ENCODE measurements around the gene CTNNA2. TPM values are rescaled to one million over a fixed set of nuclear protein-coding genes. Genes with fewer than 3 reads are reported as not detected.
A peak's percentile ranks its signal among the peaks of the same experiment; 100 is the strongest.

CTNNA2 gene
- polyA plus RNA-seq, 1 experiment: not detected

DNA sequence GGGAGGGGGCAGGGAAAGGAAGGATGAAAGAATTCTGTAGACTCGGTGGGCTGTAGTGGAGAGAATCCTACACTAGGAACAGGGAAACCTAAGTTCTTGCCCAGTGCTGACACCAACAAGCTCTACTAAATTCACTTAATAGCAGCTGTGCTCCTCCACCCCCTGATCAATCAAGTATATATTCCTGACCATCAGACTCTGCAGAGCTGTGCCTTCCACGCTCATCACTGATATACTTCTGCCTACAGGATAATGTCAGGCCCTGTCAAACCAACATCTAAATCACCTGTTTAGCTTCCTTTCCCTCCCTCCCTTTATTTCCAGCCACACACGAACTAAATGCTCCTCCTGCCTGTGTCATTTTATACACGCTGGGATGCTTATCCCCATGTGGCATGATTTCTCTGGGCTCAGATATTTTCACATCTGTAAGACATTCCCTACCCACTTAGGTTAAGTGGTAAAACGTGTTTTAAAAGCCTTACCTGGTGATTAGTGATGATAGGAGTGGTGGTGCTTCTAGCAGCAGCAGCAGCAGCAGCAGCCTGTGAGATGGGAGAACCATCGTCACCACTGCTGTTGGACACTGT is 489.8 kb downstream of the CTNNA2 start:
- TF ChIP-seq, protein P1, sequence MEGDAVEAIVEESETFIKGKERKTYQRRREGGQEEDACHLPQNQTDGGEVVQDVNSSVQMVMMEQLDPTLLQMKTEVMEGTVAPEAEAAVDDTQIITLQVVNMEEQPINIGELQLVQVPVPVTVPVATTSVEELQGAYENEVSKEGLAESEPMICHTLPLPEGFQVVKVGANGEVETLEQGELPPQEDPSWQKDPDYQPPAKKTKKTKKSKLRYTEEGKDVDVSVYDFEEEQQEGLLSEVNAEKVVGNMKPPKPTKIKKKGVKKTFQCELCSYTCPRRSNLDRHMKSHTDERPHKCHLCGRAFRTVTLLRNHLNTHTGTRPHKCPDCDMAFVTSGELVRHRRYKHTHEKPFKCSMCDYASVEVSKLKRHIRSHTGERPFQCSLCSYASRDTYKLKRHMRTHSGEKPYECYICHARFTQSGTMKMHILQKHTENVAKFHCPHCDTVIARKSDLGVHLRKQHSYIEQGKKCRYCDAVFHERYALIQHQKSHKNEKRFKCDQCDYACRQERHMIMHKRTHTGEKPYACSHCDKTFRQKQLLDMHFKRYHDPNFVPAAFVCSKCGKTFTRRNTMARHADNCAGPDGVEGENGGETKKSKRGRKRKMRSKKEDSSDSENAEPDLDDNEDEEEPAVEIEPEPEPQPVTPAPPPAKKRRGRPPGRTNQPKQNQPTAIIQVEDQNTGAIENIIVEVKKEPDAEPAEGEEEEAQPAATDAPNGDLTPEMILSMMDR (IDR thresholded peaks at IDR 0.05; ENCODE audit: low read depth, low read length): no peak
- DNase-seq (ENCODE audit: low read depth, low spot score): no peak
- Histone ChIP-seq H3K27ac (ENCODE audit: low read depth, low read length) (peak overlapping the region; percentile 33), H3K27me3 (ENCODE audit: control insufficient read depth, insufficient read depth, low read length) (no peaks in the 10 kb centered on the region), H3K9me3 (ENCODE audit: control insufficient read depth, insufficient read depth, low read length) (no peaks in the 10 kb centered on the region), H3K4me3 (ENCODE audit: low read depth, low read length) (no peak overlapping the region)
- POLR2A ChIA-PET: no interaction called here
- CTCF ChIA-PET: no interaction called here

DNA sequence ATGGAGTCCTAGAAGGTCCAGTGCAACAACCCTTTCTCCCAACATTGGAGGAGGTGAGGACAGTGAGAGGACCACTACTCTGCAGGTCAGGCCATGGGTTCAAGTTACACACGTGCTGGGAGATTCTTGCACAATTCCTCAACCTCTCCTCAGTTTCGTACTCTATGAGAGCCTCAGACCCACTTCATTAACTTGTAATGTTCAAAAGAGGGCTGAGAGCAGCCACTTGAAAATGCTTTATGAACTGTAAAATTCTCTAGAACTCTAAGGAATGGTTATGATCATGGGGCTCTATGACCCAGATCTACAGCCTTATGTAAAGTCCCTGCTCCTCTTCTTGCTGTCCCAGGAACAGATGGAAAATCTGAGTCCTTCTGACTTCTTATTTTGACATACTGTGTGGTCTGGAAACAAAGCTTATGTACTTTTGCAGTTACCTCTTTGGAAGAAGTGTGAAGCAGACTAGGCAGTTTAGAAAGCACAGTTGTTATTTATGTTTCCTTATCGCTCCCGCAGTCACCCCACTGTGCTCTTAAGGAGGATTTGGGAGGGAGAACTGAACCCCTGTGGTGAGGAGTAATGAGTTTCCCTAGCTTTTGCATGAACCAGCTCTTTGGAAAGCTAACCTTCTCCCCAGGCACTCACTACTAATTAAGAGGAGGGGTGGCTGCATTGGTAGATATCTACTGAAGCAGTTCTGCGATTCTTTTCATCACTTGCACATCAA is 495.1 kb downstream of the CTNNA2 start:
- TF ChIP-seq, protein P1 (IDR thresholded peaks at IDR 0.05; ENCODE audit: low read depth, low read length): no peak
- Histone ChIP-seq H3K9me3 (ENCODE audit: control insufficient read depth, insufficient read depth, low read length) (no peaks in the 10 kb centered on the region), H3K4me3 (ENCODE audit: low read depth, low read length) (no peak overlapping the region), H3K27ac (ENCODE audit: low read depth, low read length) (no peak overlapping the region), H3K27me3 (ENCODE audit: control insufficient read depth, insufficient read depth, low read length) (no peaks in the 10 kb centered on the region)
- no peak for DNase-seq (ENCODE audit: low read depth, low spot score)
- CTCF ChIA-PET: interaction anchor here (1.7 kb wide), 1 partner anchor 231 kb away, joined by 4 read pairs; no protein-coding TSS in a partner anchor
- POLR2A ChIA-PET: no interaction called here

DNA sequence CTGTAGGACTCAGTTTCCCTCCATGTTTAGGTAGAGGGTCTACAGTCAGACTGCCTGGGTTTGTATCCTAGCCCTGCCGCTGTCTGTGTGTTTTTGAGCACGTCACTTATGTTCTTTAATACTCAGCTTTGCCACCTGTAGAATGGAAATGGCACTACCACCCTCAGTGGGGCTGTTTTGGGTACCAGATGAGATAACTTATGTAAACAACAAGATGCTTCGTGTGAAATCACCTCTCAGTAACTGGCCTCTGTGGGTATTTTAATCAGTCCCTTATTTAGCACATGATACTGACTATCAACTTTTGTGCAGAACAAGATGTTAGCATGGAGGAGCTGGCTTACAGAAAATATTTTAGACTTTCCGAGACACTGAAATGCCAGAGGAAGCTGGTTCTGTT is 495.7 kb downstream of the CTNNA2 start:
- Histone ChIP-seq H3K9me3 (ENCODE audit: control insufficient read depth, insufficient read depth, low read length) (no peaks in the 10 kb centered on the region), H3K27ac (ENCODE audit: low read depth, low read length) (no peak overlapping the region), H3K4me3 (ENCODE audit: low read depth, low read length) (no peak overlapping the region), H3K27me3 (ENCODE audit: control insufficient read depth, insufficient read depth, low read length) (no peaks in the 10 kb centered on the region)
- ChIA-PET CTCF (interaction anchor here (1.2 to 1.7 kb wide), 2 partner anchors 64 to 230 kb away, joined by 3 to 4 read pairs; no protein-coding TSS in a partner anchor), POLR2A (no interaction called here)
- no peak for DNase-seq (ENCODE audit: low read depth, low spot score)
- TF ChIP-seq, protein P1 (IDR thresholded peaks at IDR 0.05; ENCODE audit: low read depth, low read length): no peak

DNA sequence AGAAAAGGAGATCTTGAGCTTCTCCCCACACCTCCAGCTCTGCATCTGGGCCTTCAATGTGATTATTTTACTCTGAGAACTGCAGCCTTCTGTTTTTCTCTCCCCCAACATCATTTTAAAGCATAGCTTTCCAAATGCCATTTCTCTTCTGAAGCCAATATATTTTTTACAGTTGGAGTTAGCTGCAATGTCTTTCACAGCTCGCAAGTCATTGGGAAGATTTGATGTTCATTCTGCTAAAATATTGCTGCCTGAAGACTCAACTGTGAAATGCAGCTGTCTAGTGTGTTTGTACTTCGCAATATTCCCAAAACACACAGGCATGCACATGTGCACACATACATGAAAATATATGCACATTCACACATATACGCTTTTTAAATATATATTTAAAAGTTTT is 496.4 kb downstream of the CTNNA2 start:
- no peak overlapping the region for H3K4me3 ChIP-seq (ENCODE audit: low read depth, low read length)
- no peak overlapping the region for H3K27ac ChIP-seq (ENCODE audit: low read depth, low read length)
- POLR2A ChIA-PET: no interaction called here
- DNase-seq (ENCODE audit: low read depth, low spot score): no peak
- TF ChIP-seq, protein P1 (IDR thresholded peaks at IDR 0.05; ENCODE audit: low read depth, low read length): no peak
- no peaks in the 10 kb centered on the region for H3K27me3 ChIP-seq (ENCODE audit: control insufficient read depth, insufficient read depth, low read length)
- CTCF ChIA-PET: interaction anchor here (1.2 to 1.7 kb wide), 2 partner anchors 63 to 229 kb away, joined by 3 to 4 read pairs; no protein-coding TSS in a partner anchor
- no peaks in the 10 kb centered on the region for H3K9me3 ChIP-seq (ENCODE audit: control insufficient read depth, insufficient read depth, low read length)

DNA sequence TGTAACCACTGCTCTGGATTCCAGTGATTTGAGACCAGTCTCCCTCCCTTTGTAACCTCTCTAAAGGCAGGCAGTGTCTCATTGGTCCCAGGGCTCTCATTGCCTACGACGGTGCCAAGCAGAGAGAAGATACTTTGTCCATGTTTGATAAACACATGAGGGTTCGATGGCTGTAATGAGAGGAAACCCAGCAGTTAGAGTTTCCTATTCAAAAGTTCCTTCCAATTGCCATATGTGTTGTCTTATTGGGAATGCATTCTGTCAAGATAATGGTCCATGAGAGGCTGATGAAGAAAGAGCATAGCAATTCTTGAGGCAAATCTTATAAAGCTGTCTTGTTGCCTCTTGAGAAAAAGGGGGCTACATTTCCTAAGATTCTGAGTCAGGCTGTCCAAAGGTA is 499.2 kb downstream of the CTNNA2 start:
- Histone ChIP-seq H3K27me3 (ENCODE audit: control insufficient read depth, insufficient read depth, low read length) (no peaks in the 10 kb centered on the region), H3K27ac (ENCODE audit: low read depth, low read length) (no peak overlapping the region), H3K4me3 (ENCODE audit: low read depth, low read length) (no peak overlapping the region), H3K9me3 (ENCODE audit: control insufficient read depth, insufficient read depth, low read length) (no peaks in the 10 kb centered on the region)
- POLR2A ChIA-PET: no interaction called here
- CTCF ChIA-PET: no interaction called here
- TF ChIP-seq, protein P1 (IDR thresholded peaks at IDR 0.05; ENCODE audit: low read depth, low read length): no peak
- DNase-seq (ENCODE audit: low read depth, low spot score): no peak
